Right hindlimb (tissue), 1 donor: Measurements from ENCODE around the gene RPTOR.

Source experiments
- DNase-seq: peaks from one replicate; pipeline ENCODE4 v3.0.0-alpha.2; 2018

RPTOR gene

GRCh38 chr17:80902963-80903611 lies 358.4 kb downstream of the RPTOR start:
- DNase-seq, result no peak

DNA sequence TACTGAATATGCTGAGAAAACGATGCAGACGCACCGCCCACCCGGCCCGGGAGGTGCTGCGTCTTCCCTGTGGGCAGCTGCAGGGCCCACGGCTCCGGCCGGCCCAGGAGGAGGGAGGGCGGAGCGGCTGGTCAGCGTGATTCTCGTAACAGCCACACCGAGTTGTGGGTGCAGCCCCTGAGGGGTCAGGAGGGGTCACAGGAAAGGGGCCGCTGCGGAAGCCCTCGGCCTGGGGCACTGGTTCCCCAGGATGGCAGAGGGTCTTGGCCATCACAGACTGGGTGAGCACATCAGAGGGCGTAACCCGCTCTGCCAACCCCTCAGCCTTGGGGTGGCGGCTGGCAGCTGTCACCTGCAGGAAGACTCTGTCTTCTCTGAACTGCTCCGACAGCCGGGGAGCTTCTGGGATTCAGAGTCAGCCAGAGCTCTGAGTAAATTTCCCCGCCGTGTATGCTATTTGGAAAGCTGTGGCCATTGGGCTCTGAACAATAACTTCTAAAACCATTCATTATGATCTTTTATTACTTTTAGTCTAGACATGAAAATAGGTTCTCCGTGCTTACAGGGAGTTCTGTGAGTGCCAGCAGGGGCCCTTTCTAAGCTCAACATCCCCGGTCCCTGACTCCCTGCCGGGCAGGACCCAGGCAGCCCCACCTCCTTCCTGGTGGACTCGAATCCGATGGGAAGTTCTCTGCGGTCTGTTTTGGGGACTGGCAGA lies 359.6 kb downstream of the RPTOR start:
- DNase-seq, result no peak

DNA sequence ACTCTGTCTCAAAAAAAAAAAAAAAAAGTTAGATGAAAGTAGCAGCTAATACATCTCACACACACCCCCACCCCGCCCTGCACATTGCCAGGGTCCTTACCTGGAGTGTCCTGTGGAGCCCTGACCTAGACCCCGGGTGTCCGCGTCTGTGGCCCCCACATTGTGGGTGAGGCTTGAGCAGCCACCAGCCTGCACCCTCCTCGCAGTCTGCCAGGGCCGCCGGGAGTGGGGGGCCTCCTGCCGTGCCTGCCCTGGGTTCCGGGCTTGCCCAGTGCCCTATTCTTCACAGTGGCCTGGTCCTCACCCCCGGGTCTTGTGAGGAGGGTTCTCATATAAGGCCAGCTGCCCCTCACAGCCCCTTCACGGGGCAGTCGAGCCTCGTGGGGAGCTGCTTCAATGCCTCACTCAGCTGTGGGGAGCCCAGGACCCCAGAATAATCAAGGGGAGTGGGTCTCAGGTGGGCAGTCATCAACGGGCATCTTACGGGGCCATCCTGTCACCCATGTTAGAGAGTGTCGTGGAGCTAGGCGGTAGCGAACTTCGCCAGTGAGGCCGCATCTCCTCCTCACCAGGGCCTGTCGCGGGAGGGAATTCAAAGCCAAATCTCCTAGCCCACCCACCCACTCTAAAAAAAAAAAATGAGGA lies 361.1 kb downstream of the RPTOR start:
- DNase-seq, result no peak

DNA sequence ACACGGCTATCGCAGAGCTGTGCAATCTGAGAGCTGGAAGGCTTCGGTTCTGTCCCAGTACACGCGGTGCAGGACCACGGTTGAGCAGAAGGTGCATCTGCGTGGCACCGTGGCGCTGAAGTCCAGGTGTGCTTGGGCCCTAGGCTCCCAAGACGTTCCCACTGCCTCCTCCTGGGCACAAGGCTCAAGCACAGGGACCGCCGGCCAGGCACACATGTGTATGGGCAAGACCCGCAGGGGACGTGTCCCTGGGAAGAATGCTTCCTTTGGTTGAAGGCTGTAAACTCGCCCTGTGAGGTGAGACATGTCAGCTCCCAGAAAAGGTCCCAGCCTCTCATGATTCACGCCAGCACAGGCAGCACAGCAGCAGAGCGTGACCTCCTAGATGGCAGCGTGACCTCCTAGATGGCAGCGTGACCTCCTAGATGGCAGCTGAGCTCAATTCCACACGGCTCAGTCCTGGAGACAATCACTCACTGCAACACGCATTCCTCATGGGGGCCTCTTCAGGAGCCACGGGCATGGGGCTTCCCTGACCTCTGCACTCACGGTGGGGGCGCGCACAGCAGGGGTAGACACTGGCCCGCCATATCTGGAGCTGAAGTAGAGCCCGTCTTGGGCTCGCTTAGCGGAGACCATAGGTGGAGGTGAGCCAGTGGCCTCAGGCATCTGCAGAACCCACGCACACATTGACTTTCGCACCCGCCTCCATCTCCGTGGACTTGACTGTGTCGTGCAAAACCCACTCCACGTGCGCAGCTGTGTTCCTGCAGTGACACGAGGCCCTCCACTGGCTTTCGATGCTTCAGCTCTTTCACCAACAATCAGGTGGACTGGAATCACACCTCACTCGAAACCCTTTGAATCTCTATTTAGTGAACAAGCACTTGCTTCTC lies 362.0 kb downstream of the RPTOR start:
- no peak for DNase-seq

DNA sequence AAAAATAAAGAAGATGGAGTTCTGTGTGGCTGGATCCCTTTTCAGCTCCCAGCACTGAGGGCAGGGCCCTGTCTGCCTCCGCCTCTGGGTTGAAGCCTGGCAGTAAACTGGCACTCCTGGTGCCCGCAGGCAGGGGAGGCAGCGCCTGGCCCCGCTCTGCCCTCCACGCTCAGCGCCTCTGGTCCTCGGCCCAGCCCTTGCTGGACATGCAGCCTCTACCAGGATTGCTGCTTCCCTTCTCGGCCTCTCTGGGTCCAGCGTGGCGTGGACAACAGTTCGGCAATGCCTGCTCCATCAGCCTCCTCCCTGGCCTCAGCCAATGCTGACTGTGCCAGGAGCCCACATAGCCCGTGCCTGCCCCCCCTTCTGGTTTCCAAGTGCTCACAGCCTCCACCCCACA lies 362.6 kb downstream of the RPTOR start:
- DNase-seq, result no peak

DNA sequence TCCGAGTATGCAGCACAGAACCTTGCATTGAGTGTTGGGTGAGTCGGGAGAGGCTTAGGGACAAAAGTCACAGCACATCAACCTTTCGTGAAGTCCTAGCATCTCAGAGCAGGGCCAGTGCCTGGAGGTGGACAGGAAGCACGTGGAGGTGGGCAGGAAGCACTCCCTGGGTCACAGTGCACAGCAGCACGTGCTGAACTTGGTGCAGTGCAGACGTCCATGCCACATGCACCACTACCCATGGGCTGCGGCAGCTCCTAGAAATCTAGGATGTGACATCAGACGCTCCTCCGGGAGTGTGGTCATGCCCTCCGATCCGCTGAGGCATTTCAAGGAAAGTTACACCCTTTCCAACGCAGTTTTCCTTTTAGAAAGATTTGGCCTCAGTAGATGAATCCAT lies 363.6 kb downstream of the RPTOR start:
- DNase-seq, result no peak

GRCh38 chr17:80908776-80909175 lies 364.1 kb downstream of the RPTOR start:
- DNase-seq, result no peak

DNA sequence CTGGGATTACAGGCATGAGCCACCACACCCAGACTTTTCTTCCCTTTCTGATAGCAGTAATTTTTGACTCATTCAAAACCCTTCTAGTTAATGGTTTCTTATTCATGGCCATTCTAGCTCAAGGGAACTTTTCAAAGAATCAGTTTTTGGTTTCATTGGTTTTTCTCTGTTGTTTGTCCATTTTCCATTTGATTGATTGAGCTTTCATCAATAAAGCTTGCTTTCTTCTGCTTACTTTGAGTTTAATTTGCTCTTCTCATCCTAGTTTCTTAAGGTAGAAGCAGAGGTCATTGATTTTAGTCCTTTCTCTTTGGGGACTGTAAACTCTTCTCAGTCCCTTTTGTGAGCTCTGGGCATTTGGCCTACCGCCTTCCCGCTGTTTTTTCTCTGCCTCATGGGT lies 365.0 kb downstream of the RPTOR start:
- DNase-seq, result no peak

DNA sequence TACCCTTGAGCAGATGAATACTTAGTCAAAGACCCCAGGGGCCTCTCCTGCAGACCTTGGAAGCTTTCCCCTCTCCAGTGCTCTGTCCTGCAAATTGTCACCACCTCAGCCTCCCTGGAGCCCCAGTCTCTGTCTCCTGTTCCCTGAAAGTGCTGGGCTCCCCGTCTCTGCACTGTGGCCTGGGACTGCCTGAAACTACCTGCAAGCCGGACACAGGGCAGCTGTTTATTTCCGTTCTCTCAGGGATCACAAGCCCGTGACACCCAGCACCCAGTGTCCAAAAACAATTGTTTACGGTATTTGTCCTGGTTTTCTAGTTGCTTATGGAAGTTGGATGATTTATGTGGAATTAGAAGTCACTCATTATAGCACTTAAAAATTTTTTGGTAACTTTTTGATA lies 365.4 kb downstream of the RPTOR start:
- DNase-seq, result no peak

- no peak for DNase-seq
These were observed 367.8 kb downstream of the RPTOR start for GRCh38 chr17:80912476-80912875.

GRCh38 chr17:80913928-80914821 lies 369.5 kb downstream of the RPTOR start:
- peak; percentile 15 for DNase-seq

DNA sequence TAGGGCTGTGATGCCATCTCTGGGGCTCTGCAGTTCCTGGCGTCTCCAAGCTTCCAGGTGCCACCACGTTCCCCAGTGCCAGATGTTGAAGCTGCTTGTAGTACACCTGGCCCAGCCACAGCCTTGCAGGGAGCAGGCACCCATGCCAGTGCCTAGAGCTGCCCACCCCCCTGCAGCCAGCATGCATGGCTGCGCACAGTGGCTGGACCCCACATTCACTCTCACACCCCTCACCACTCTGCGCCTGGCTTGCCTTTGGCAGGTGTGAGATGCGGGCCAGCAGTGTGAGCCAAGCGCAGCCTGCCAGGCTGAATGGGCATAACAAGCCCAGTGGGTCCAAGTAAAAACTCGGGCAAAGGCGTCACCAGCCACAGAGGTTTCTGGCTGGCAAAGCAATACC lies 371.6 kb downstream of the RPTOR start:
- no peak for DNase-seq

- peak; percentile 15 for DNase-seq
These were observed 373.3 kb downstream of the RPTOR start for GRCh38 chr17:80917716-80918560.

DNA sequence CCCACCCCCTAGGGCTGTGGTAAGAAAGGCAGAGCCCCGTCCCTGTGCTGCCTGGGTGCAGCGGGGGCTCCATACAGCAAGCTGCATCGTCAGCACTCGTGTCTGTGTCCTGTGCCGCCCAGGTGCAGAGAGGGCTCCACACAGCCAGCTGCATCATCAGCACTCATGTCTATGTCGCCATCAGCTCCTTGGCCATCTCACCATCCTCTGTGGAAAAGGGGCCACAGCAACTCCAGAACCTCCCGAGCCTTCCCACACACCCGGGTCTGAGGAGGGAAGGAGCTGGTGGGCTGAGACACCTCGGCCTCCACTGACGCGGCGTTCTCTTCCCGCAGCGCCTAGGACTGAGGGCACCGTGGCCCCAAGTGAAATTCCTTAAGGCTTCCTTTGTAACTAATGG lies 374.1 kb downstream of the RPTOR start:
- peak; percentile 12 for DNase-seq

DNA sequence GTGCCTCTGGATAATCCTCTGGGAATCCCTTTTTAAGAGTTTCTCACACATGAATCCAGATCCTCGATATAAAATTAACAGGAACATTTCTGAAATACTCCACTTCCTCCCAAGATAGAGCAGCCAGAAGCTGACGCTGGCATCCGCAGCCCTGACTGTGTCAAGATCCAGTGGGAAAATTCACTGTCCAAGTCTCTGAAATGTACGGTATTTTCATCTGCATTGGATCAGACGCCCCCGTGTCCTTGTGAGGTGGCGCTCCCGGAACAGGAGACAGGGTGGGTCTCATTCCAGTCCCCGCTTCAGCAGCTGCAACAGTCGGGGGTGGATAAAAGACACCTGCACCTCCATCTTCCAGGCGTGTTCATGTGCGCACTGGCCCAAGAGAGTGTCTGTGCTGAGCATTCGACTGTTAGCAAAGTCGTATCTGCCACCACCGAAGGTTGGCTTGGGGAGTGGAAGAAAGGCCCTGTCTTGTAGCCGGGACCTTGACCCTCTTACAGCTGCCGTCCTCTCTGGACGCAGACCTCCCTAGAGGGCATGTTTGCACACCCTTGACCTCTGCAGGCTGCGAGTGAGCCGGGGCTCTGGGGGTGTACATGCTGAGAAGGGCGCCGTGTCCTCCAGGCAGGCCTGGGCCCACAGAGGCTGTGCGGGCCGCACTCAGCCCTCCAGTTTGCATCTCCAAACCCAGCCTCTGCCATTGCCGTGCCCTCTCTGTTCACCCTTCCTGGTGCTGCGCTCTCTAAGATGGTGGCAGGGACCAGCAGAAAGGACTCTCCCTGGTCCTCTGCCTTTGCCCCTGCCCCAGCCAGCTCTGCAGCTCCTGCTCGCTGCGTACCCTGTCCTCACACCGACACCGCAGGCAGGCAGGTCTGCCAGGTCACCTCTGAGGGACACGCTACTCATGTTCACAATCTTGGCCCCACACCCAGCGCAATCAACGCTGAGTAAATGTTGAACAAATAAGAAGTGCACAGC lies 375.0 kb downstream of the RPTOR start:
- DNase-seq, result peak; percentile 68

GRCh38 chr17:80920441-80920840 lies 375.8 kb downstream of the RPTOR start:
- peak; percentile 30 for DNase-seq

DNA sequence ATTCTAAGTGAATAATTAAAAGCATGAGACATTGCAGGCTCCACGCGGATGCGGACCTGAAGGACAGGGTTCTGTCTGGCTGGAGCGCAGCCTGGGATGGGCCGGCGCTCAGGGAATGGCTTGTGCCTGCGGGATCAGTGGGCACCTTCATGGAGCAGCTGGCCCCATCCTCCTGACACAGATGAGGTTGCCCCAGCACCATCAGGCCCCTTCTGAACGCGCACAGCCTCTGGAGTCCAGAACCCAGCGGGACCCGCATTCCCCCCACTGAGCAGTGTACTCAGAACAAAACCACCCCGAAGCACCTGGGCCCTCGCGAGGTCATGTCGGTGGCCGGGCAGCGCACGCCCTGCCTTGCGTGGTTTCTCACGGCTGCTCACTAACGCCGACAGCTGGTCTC lies 376.5 kb downstream of the RPTOR start:
- peak; percentile 17 for DNase-seq

DNA sequence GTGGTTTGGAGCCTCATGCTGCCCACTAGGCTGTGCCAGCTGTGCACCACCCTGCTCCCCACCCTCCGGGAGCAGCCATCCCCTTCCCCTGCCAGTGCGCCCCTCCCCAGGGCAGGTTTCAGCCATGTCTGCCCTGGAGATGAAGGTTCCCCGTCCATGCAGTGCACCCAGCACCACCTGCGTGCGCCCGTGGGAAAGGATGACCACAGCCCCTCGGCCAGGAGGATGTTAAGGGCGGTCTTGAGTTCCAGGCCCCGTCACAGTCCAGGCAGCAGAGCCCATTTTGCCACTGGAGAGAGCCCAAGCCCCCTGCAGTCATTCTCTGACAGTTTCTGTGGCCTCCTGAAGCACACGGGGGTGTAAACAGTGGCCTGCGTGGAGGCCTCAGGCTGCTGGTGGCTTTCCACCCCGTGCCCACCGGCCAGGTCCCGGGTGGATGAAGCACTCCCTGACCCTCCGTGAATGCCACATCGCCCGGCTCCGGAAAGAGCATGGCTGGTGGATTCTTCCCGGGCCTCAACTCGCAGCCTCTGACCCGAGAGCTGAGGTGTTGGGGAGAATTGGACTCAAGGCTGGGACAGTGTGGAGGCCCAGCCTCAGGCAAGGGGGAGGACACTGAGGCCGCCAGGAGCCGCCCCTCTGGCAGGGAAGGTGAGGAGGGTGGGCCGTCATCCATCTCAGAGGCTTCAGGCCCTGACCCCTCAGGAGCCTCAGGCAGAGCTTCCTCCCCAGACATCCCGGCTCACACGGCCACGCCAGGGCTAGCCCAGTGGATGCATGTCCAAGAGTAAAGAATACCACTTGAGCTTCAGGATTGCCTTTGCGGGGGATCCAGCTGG lies 377.3 kb downstream of the RPTOR start:
- peak; percentile 16 for DNase-seq
